HepG2 (cell line): ENCODE data around the gene PSMB11. TPM values are rescaled to one million over a fixed set of nuclear protein-coding genes. Genes with fewer than 3 reads are reported as not detected.

ENCODE experiments used
- ATAC-seq: fragments of 200-7000 bp; cut with Tn5 transposase; 3 replicates; pipeline ENCODE4 v1.9.1; 2020; ENCODE audit warnings: mild to moderate bottlenecking, moderate library complexity
- BruUV-seq: library from RNA; stranded (reverse); fragments of 400-500 nt; replicated peaks from 2 replicates; lab custom pipeline; 2021; lab: Mats Ljungman, UMichigan
- CTCF ChIA-PET: fragments of 300-600 bp; formaldehyde crosslinking; extraction: SDS; loops from one replicate; lab custom pipeline; 2021; ENCODE audit warnings: low total read pairs, inconsistent platforms, low intra/inter-chr PET ratio; lab: Yijun Ruan, JAX
- POLR2A ChIA-PET: fragments of 350-600 bp; sonication (Branson Sonifier 250); formaldehyde crosslinking; loops from one replicate; lab custom pipeline; 2020; ENCODE audit warnings: antibody characterized with exemption, inconsistent platforms; lab: Yijun Ruan, JAX
- DNase-seq: peaks from one replicate; pipeline ENCODE4 v3.0.0-alpha.2; 2015; ENCODE audit warnings: low spot score
- FAIRE-seq: peaks from 3 replicates; lab custom pipeline; 2011; peaks lifted over from hg19 to GRCh38; lab: Jason Lieb, UNC
- H2AFZ ChIP-seq: one replicate; pipeline ENCODE4 v1.6.1; 2011; ENCODE audit warnings: low read length, inconsistent platforms
- H3K27ac ChIP-seq: fragments of 300-600 bp; 3 replicates; pipeline ENCODE4 v1.8.0; 2011; ENCODE audit warnings: mixed run types, mild to moderate bottlenecking, mixed read lengths, low read length, inconsistent platforms; ENCODE audit not compliant: insufficient read depth; ENCODE audit errors: extremely low read length
- H3K27me3 ChIP-seq, 2 experiments: fragments of 200-600 bp in 1 of 2; 2 replicates in 1 of 2; 3 replicates in 1 of 2; pipeline versions ENCODE4 v1.6.0 to v1.8.0; 2011; ENCODE audit warnings: low read length in 2 of 2, mild to moderate bottlenecking in 2 of 2, moderate library complexity in 2 of 2, inconsistent platforms in 1 of 2; ENCODE audit not compliant: insufficient read depth in 2 of 2, control insufficient read depth in 1 of 2
- H3K36me3 ChIP-seq, 2 experiments: fragments of 200-600 bp in 1 of 2; replicated peaks in 1 of 2; 2 replicates in 1 of 2; 3 replicates in 1 of 2; pipeline versions ENCODE4 v1.5.1 to v1.8.0; 2011; ENCODE audit warnings: low read length in 2 of 2, inconsistent platforms in 1 of 2; ENCODE audit not compliant: insufficient read depth in 2 of 2, control insufficient read depth in 1 of 2
- H3K4me1 ChIP-seq: 2 replicates; pipeline ENCODE4 v1.5.1; 2012; ENCODE audit warnings: low read length, inconsistent platforms; ENCODE audit not compliant: insufficient read depth
- H3K4me2 ChIP-seq: 2 replicates; pipeline ENCODE4 v1.6.0; 2011; ENCODE audit warnings: low read depth, low read length, inconsistent platforms
- H3K4me3 ChIP-seq, 3 experiments: fragments of 200-600 bp in 1 of 3; sonication (generic), shearing (Covaris generic) in 1 of 3; replicated peaks in 1 of 3; 2 replicates each; pipeline ENCODE4 v1.5.1; 2011 to 2016; ENCODE audit warnings: low read length in 3 of 3, inconsistent platforms in 2 of 3, low read depth in 2 of 3, mild to moderate bottlenecking in 2 of 3, control low read depth in 1 of 3, mixed read lengths in 1 of 3; ENCODE audit not compliant: insufficient read depth in 1 of 3
- H3K79me2 ChIP-seq: one replicate; pipeline ENCODE4 v1.6.1; 2011; ENCODE audit warnings: low read length, inconsistent platforms; ENCODE audit not compliant: insufficient read depth
- H3K9ac ChIP-seq: 2 replicates; pipeline ENCODE4 v1.6.0; 2011; ENCODE audit warnings: mild to moderate bottlenecking, low read depth, low read length, inconsistent platforms; ENCODE audit not compliant: insufficient read depth
- H3K9me3 ChIP-seq: 2 replicates; pipeline ENCODE4 v1.5.1; 2012; ENCODE audit warnings: mild to moderate bottlenecking, low read length
- H4K20me1 ChIP-seq: 2 replicates; pipeline ENCODE4 v1.6.0; 2011; ENCODE audit warnings: inconsistent platforms, mild to moderate bottlenecking, low read length, moderate library complexity; ENCODE audit not compliant: insufficient read depth
- AKAP8 ChIP-seq: sonication (generic); formaldehyde crosslinking; IDR thresholded peaks from 2 replicates; pipeline ENCODE4 v1.5.1; 2020; ENCODE audit warnings: mild to moderate bottlenecking, missing genetic modification reagents
- DPF2 ChIP-seq: sonication (generic); formaldehyde crosslinking; IDR thresholded peaks from 2 replicates; pipeline ENCODE4 v1.4.0; 2020; ENCODE audit warnings: mild to moderate bottlenecking, low read depth, missing genetic modification reagents, borderline replicate concordance
- EED ChIP-seq: sonication (generic); formaldehyde crosslinking; IDR thresholded peaks from 2 replicates; pipeline ENCODE4 v1.5.0; 2020; ENCODE audit warnings: mild to moderate bottlenecking, missing genetic modification reagents
- ERF ChIP-seq: IDR thresholded peaks from 2 replicates; pipeline ENCODE4 v1.6.1; 2018; ENCODE audit warnings: missing biosample characterization, missing genetic modification reagents
- FOSL2 ChIP-seq: sonication (generic); formaldehyde crosslinking; IDR thresholded peaks from 2 replicates; pipeline ENCODE4 v1.4.0; 2020; ENCODE audit warnings: missing genetic modification reagents
- JUN ChIP-seq: sonication (generic); formaldehyde crosslinking; IDR thresholded peaks from 2 replicates; pipeline ENCODE4 v1.4.0; 2020; ENCODE audit warnings: mild to moderate bottlenecking, missing genetic modification reagents
- MIER2 ChIP-seq: IDR thresholded peaks from 2 replicates; pipeline ENCODE4 v1.6.1; 2016; ENCODE audit warnings: missing biosample characterization, missing genetic modification reagents
- NCOA2 ChIP-seq: sonication (generic); formaldehyde crosslinking; IDR thresholded peaks from 2 replicates; pipeline ENCODE4 v1.8.0; 2022; ENCODE audit warnings: inconsistent platforms
- PHF8 ChIP-seq: sonication (generic); formaldehyde crosslinking; IDR thresholded peaks from 2 replicates; pipeline ENCODE4 v1.5.0; 2020; ENCODE audit warnings: missing genetic modification reagents
- POLR2A ChIP-seq, 2 experiments: IDR thresholded peaks; 2 replicates each; pipeline ENCODE4 v1.6.1; 2011; ENCODE audit warnings: low read depth in 2 of 2, low read length in 2 of 2, mild to moderate bottlenecking in 1 of 2, moderate library complexity in 1 of 2; ENCODE audit not compliant: insufficient read depth in 1 of 2
- PRPF4 ChIP-seq: fragments of 200-400 bp; formaldehyde crosslinking; IDR thresholded peaks from 2 replicates; pipeline ENCODE4 v1.6.1; 2016; ENCODE audit warnings: low read length, low read depth; ENCODE audit not compliant: poor library complexity, severe bottlenecking
- RELA ChIP-seq: sonication (generic); formaldehyde crosslinking; IDR thresholded peaks from 2 replicates; pipeline ENCODE4 v1.4.0; 2020; ENCODE audit warnings: missing genetic modification reagents
- SP140L ChIP-seq: sonication (generic); formaldehyde crosslinking; IDR thresholded peaks from 2 replicates; pipeline ENCODE4 v1.4.0; 2020; ENCODE audit warnings: missing genetic modification reagents, borderline replicate concordance
- TEAD3 ChIP-seq: optimal IDR thresholded peaks from 2 replicates; pipeline ENCODE3; 2016; ENCODE audit warnings: borderline replicate concordance
- THRA ChIP-seq: sonication (generic); formaldehyde crosslinking; IDR thresholded peaks from 2 replicates; pipeline ENCODE4 v1.4.0; 2020; ENCODE audit warnings: missing genetic modification reagents, borderline replicate concordance
- ZBTB33 ChIP-seq: sonication (generic); formaldehyde crosslinking; IDR thresholded peaks from 2 replicates; pipeline ENCODE4 v1.4.0; 2020; ENCODE audit warnings: missing genetic modification reagents
- ZNF383 ChIP-seq: sonication (generic); formaldehyde crosslinking; IDR thresholded peaks from 2 replicates; pipeline ENCODE4 v1.4.0; 2020; ENCODE audit warnings: missing genetic modification reagents, mild to moderate bottlenecking, borderline replicate concordance
- ZNF672 ChIP-seq: sonication (generic); formaldehyde crosslinking; IDR thresholded peaks from 2 replicates; pipeline ENCODE4 v1.8.1; 2022; ENCODE audit warnings: missing genetic modification reagents
- WGBS: methylation state at CpG from one replicate; pipeline ENCODE4 v1.1.6; 2017; ENCODE audit warnings: low lambda C conversion rate; 5-methylcytosine and 5-hydroxymethylcytosine counted together
- in situ Hi-C: cut with HindIII; loops from 2 replicates; pipeline ENCODE4 v1.10.0; 2017; ENCODE audit warnings: low pct_unique_long_range_greater_than_20kb; ENCODE audit not compliant: extremely low pct_ligation_motif_present
- intact Hi-C: fragments of 100-400 bp; cut with micrococcal nuclease; formaldehyde crosslinking; loops from one replicate; pipeline ENCODE4 v1.10.0; 2022; ENCODE audit not compliant: unreplicated experiment
- polyA plus RNA-seq, 8 experiments: library from polyadenylated mRNA; depleted of rRNA in 3 of 8; stranded (reverse) in 7 of 8; unstranded in 1 of 8; fragments of >200 nt; fragmentation: Illumina TruSeq in 4 of 8; extraction: Trizol in 4 of 8; gene quantifications; 2 replicates each; pipeline versions ENCODE4 v1.2.1 to v1.2.3, GENCODE V29; 2011 to 2016; ENCODE audit warnings: low read depth in 4 of 8, missing spikeins in 1 of 8, mixed read lengths in 1 of 8; ENCODE audit not compliant: insufficient read depth in 1 of 8
- total RNA-seq, 5 experiments: library from RNA; depleted of rRNA; stranded (reverse); fragments of >200 nt; fragmentation: Illumina TruSeq; extraction: Trizol; gene quantifications; 2 replicates each; pipeline ENCODE4 v1.2.3, GENCODE V29; 2016; ENCODE audit warnings: low read depth in 1 of 5
- TF ChIP-seq, protein P1 (sequence below): sonication (generic); formaldehyde crosslinking; IDR thresholded peaks from 2 replicates; pipeline ENCODE4 v1.8.0; 2022; ENCODE audit warnings: mild to moderate bottlenecking, missing genetic modification reagents

PSMB11 gene
- total and polyA plus RNA-seq, 2 of the 13 experiments (the other 11 are each of a cell fraction or from before 2014, with no cell fraction given) = not detected

DNA sequence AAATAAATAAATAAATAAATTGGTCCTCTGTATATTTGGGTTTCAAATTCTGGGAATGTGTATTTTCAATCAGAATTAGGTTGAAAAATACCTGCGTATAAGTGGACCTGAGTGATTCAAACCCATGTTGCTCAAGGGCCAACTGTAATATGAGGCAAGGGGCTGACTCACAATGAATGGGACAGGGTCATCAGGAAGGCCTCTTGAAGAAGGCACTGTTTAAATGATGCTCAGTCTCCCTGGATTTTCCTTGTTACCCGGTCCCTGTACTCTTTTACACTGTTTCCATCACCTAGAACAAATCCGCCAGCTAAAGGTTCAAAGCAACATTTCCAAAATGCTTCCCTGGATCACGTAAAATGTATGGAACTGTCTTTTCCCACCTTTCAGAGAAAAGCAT, 11.1 kb upstream of the PSMB11 start (continued):
- 0 out of 4 replicates have a peak, but pooled peaks of 1 of the 2 experiments have one; percentile 15 for TF ChIP-seq POLR2A (IDR thresholded peaks at IDR 0.05; ENCODE audit: insufficient read depth in 1 of 2, low read depth in 2 of 2, low read length in 2 of 2)
- no peak for TF ChIP-seq SP140L (CRISPR knock-in tag)
- TF ChIP-seq FOSL2 (CRISPR knock-in tag) = no peak
- TF ChIP-seq MIER2 (CRISPR knock-in tag) = no peak

- Histone ChIP-seq H3K79me2 (peaks cover 46% of the 10 kb centered on the region), H3K4me2 (peak overlapping the region; percentile 92), H3K36me3 (peaks cover 24 to 39% of the 10 kb centered on the region in 2 experiments), H3K4me1 (peaks cover 50% of the 10 kb centered on the region), H3K9ac (peak overlapping the region; percentile 97), H4K20me1 (no peaks in the 10 kb centered on the region), H3K9me3 (no peaks in the 10 kb centered on the region), H3K4me3 (peak overlapping the region; percentile 78 to 86 (median 80)), H3K27me3 (no peaks in the 10 kb centered on the region; a peak in 1 of 5 replicates), H3K27ac (no peak overlapping the region), H2AFZ (no peak overlapping the region)
- intact Hi-C loops (no loop called here), in situ Hi-C loops (no loop called here)
- ChIA-PET POLR2A (interaction anchor here (0.7 to 15.1 kb wide), 16 partner anchors 9 to 76 kb away, joined by 3 to 203 read pairs (median 6); partner anchors contain the start of genes ACIN1, AJUBA, C14orf119 and HAUS4), CTCF (no interaction called here)
- no peak for FAIRE-seq
- WGBS = 97% methylated on average over 10 of the region's 10 CpGs
- no peak for DNase-seq
- ATAC-seq = no peak
- BruUV-seq = no TSS peak
- peak; percentile 40; the same call in 1 of the 2 replicates for TF ChIP-seq ZNF383
- peak; percentile 34; the same call in 1 of the 2 replicates for TF ChIP-seq PHF8
- 0 out of 2 replicates have a peak, but pooled peaks have one; percentile 3 for TF ChIP-seq THRA (CRISPR knock-in tag)
- 0 out of 2 replicates have a peak, but pooled peaks have one; percentile 41 for TF ChIP-seq DPF2
- TF ChIP-seq PRPF4 = peak; percentile 92
- 0 out of 2 replicates have a peak, but pooled peaks have one; percentile 14 for TF ChIP-seq ERF (CRISPR knock-in tag)
- TF ChIP-seq JUN = peak; percentile 46; the same call in 1 of the 2 replicates
- peak; percentile 81 for TF ChIP-seq ZBTB33 (CRISPR knock-in tag)
- TF ChIP-seq RELA (CRISPR knock-in tag) = 0 out of 2 replicates have a peak, but pooled peaks have one; percentile 36
- peak; percentile 21; the same call in 1 of the 2 replicates for TF ChIP-seq NCOA2 (CRISPR knock-in tag)
- TF ChIP-seq EED (CRISPR knock-in tag) = peak; percentile 72; the same call in 1 of the 2 replicates
- no peak for TF ChIP-seq ZNF672 (CRISPR knock-in tag)
- TF ChIP-seq, protein P1, sequence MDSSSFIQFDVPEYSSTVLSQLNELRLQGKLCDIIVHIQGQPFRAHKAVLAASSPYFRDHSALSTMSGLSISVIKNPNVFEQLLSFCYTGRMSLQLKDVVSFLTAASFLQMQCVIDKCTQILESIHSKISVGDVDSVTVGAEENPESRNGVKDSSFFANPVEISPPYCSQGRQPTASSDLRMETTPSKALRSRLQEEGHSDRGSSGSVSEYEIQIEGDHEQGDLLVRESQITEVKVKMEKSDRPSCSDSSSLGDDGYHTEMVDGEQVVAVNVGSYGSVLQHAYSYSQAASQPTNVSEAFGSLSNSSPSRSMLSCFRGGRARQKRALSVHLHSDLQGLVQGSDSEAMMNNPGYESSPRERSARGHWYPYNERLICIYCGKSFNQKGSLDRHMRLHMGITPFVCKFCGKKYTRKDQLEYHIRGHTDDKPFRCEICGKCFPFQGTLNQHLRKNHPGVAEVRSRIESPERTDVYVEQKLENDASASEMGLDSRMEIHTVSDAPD = 0 out of 2 replicates have a peak, but pooled peaks have one; percentile 16
- TF ChIP-seq AKAP8 = peak; percentile 22; the same call in 1 of the 2 replicates
- TF ChIP-seq MIER2 (CRISPR knock-in tag) = peak; percentile 41; the same call in 1 of the 2 replicates
- peak; percentile 7 for TF ChIP-seq TEAD3
Observed at GRCh38 chr14:23033251-23033727, 8.7 kb upstream of the PSMB11 start.
